LHCN-M2 (cell line): ENCODE results near the gene HAUS3. TPM values are rescaled to one million over a fixed set of nuclear protein-coding genes. Genes with fewer than 3 reads are reported as not detected.
A peak's percentile ranks its signal among the peaks of the same experiment; 100 is the strongest.
"Not testable (repeated sequence)": the region's sequence is repeated elsewhere in the genome, so short reads cannot be mapped to it uniquely, and the experiment has no call there.

Experiments used
- DNase-seq: peaks from one replicate; pipeline ENCODE4 v3.0.0-alpha.2; 2012; ENCODE audit warnings: low read depth
- total RNA-seq: library from RNA; depleted of rRNA; stranded (reverse); fragments of >200 nt; gene quantifications from 2 replicates; pipeline ENCODE4 v1.2.3, GENCODE V29; 2014

The HAUS3 gene
- total RNA-seq, 1 experiment from 2014 or later = 23.0 TPM

GRCh38 chr4:2275546-2276251 lies 33.8 kb upstream of the HAUS3 start:
- no peak for DNase-seq

- DNase-seq = not testable (repeated sequence)
These were observed 33.1 kb upstream of the HAUS3 start for GRCh38 chr4:2275044-2275397.

DNA sequence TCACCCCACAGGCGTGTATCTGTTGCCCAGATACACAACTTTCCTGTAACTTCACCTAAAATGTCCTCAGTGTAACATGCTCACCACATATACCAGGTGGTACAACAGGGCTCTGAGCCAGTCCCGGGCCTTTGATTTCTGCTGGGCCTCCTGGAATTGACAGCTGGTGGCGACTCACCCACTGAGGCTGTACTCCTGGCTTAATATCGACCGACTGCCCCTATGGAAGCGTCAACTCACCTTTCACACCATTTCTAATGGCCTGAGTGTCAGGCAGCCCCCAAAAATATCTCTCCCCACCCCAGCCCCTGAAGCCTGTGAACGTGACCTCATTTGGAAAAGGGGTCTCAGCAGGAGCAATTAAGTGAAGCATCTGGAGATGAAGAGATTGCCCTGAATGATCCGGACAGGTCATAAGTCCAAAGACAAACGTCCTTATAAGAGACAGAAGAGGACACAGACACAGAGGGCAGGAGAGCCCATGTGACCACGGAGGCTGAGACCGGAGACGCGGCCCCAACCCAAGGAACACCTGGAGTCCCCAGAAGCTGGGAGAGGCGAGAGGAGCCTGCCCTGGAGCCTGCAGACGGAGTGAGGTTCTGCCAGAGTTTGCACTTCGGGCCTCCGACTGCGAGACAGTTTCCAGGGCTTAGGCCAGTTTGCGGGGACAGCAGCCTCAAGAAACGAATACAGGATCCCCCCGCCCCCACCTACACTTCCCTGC lies 32.6 kb upstream of the HAUS3 start:
- DNase-seq = peak; percentile 30

GRCh38 chr4:2273657-2274319 lies 31.9 kb upstream of the HAUS3 start:
- no peak for DNase-seq

- DNase-seq = no peak
These were observed 31.3 kb upstream of the HAUS3 start for GRCh38 chr4:2273221-2273620.

DNA sequence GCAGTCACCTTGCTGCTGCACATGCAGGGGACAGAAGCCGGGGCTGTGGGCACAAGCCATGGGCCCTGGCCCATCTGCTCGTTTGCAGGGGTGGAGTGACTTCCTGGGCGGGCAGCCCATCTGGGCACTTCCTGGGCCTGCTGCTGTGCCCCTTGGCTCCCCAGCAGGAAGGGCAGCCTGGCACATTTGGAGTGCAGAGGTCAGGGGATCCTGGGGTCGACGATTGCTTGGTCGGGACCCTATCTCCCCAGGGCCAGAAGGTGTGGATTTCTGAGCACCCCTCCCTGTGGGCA lies 30.9 kb upstream of the HAUS3 start:
- DNase-seq = no peak

DNA sequence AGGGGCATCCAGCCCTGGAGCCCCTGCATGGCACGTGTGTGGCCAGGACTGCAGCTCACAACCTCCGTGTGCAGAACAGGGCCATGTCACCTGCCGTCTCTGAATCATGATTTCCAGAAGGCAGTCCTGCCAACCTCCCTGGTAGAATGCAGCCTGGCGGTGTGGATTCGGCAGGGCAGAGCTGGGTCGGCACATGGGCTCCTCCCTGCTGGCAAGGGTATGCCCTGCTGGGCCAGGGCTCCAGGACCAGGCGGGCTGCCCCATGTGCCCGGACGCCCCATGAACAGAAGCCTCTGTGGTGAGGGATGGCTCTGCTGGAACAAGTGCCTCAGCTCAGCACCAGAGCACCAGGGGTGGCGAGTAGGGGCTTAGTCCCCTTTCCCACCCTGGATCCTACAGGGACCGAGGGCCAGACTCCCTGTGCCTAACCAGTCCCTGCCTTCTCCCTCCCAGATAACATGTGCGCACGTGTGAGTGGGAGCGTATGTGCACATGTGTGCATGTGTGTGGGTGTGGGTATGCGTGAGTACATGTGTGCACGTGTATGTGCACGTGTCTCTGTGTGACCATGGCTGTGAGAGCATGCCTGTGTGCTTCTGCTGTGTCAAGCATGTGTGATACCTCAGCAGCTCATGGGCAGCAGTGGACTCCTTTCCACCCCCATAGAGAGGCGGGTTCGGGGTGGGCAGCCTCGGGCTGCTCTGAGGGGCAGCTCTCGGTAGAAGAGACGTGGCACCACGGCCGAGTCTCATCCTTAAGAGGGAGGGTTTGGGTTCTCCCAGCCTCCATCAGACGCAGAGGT lies 30.3 kb upstream of the HAUS3 start:
- no peak for DNase-seq

- DNase-seq = no peak
These were observed 29.5 kb upstream of the HAUS3 start for GRCh38 chr4:2271279-2272025.

GRCh38 chr4:2270341-2271165 lies 28.6 kb upstream of the HAUS3 start:
- no peak for DNase-seq

GRCh38 chr4:2269618-2270163 lies 27.8 kb upstream of the HAUS3 start:
- DNase-seq = no peak

- DNase-seq = no peak
These were observed 27.2 kb upstream of the HAUS3 start for GRCh38 chr4:2269206-2269531.

DNA sequence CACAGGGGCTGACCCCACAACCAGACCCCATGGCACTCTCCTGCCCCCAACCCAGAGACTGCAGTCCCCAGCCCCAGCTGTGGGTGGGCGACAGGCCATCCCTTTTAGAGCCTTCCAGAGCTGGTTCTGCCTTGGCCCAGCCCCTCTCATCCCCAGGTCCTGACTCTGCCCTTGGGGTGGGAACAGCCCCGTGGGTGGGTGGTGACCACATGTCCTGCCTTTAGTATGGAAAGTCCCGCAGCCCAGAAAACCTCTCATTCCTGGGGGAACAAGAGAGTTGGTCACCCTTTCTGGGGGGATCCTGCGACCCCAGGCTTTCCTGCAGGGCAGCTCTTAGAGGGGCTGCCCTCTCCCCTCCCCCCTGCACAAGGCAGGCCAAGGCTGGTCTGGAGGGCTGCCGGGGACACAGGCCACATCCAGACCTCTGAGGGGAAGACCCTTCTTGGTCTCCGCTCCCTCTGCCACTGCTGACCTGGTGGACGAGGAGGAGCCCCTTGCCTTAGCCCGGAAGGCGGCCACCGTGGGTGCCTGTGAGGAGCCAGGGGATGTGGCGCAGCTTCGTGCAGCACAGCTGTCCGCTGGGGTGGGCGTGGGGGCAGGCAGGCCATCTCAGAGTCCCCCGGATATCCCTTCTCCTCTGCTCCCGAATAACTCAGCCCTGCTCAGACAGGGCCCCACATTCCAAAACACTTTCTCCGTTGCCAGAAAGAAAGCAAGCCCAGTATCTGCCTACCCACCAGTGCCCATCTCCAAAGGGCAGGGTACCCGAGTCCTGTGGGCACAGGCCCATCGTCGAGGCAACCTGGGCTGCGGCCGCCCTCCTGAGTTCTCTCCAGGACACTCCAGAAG lies 26.7 kb upstream of the HAUS3 start:
- DNase-seq = no peak

- DNase-seq = no peak
These were observed 25.9 kb upstream of the HAUS3 start for GRCh38 chr4:2267841-2268240.

- no peak for DNase-seq
These were observed 25.4 kb upstream of the HAUS3 start for GRCh38 chr4:2267320-2267811.

GRCh38 chr4:2266821-2267220 lies 24.9 kb upstream of the HAUS3 start:
- DNase-seq = no peak

DNA sequence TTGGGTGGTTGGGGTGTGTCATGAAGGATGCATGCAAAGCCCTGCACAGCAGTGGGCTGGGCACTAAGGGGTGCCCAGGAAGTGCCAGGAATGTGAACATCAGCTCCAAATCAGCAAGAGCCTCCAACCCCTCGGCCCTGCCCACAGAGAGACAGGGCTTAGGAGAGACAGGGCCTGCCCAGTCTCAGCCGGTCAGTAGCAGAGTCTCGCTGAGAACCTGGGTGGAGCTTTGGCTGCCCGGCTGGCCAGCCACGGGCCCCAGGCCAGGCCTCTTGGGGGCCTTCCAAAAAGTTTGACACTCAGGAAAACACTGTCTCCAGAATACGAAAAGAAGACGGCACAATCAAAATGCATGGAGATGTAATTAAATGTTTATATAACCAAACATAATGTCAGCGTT lies 24.3 kb upstream of the HAUS3 start:
- peak; percentile 72 for DNase-seq

- DNase-seq = no peak
These were observed 23.5 kb upstream of the HAUS3 start for GRCh38 chr4:2265113-2266110.

- DNase-seq = no peak
These were observed 22.6 kb upstream of the HAUS3 start for GRCh38 chr4:2264481-2265041.
